GM10847 (cell line): ENCODE data around the gene GDI2.

Source experiments
- POLR2A ChIP-seq: IDR thresholded peaks from 2 replicates; pipeline ENCODE4 v1.6.1; 2011; ENCODE audit not compliant: insufficient read length; ENCODE audit errors: extremely low read depth

Gene GDI2

GRCh38 chr10:5806745-5807144 lies 6.5 kb downstream of the GDI2 start:
- no peak for TF ChIP-seq POLR2A

GRCh38 chr10:5805711-5806110 lies 7.5 kb downstream of the GDI2 start:
- no peak for TF ChIP-seq POLR2A

- TF ChIP-seq POLR2A, result no peak
Measured at GRCh38 chr10:5805260-5805659, 8.0 kb downstream of the GDI2 start.

GRCh38 chr10:5804386-5804785 lies 8.8 kb downstream of the GDI2 start:
- TF ChIP-seq POLR2A, result no peak

GRCh38 chr10:5800782-5801181 lies 12.5 kb downstream of the GDI2 start:
- no peak for TF ChIP-seq POLR2A

GRCh38 chr10:5794236-5794635 lies 19.0 kb downstream of the GDI2 start:
- no peak for TF ChIP-seq POLR2A

- no peak for TF ChIP-seq POLR2A
Measured at GRCh38 chr10:5789626-5790025, 23.6 kb downstream of the GDI2 start.

- TF ChIP-seq POLR2A, result no peak
Measured at GRCh38 chr10:5788969-5789368, 24.3 kb downstream of the GDI2 start.

- TF ChIP-seq POLR2A, result no peak
Measured at GRCh38 chr10:5783300-5783699, 29.9 kb downstream of the GDI2 start.

- no peak for TF ChIP-seq POLR2A
Measured at GRCh38 chr10:5782174-5782573, 31.1 kb downstream of the GDI2 start.

- TF ChIP-seq POLR2A, result no peak
Measured at GRCh38 chr10:5779730-5780129, 33.5 kb downstream of the GDI2 start.

GRCh38 chr10:5776881-5777197 lies 36.4 kb downstream of the GDI2 start:
- TF ChIP-seq POLR2A, result no peak

- no peak for TF ChIP-seq POLR2A
Measured at GRCh38 chr10:5776136-5776880, 36.9 kb downstream of the GDI2 start.

GRCh38 chr10:5775685-5776084 lies 37.5 kb downstream of the GDI2 start:
- TF ChIP-seq POLR2A, result no peak

- TF ChIP-seq POLR2A, result no peak
Measured at GRCh38 chr10:5774987-5775620, 38.1 kb downstream of the GDI2 start.

- no peak for TF ChIP-seq POLR2A
Measured at GRCh38 chr10:5766189-5766588, 47.0 kb downstream of the GDI2 start.

- no peak for TF ChIP-seq POLR2A
Measured at GRCh38 chr10:5765617-5766016, 47.6 kb downstream of the GDI2 start.
